ENCODE measurements around the gene SLC9A3. TPM values are rescaled to one million over a fixed set of nuclear protein-coding genes. Genes with fewer than 3 reads are reported as not detected.

SLC9A3 gene
- total RNA-seq, 2 donors from 2014 or later: 1.3 to 1.8 TPM

- Mint-ChIP-seq H3K27ac (no peak overlapping the region), H3K4me3 (no peak overlapping the region), H3K27me3 (ENCODE audit: low read depth) (peaks cover 34% of the 10 kb centered on the region), H3K4me1 (ENCODE audit: low read depth) (peaks cover under 1% of the 10 kb centered on the region), H3K9me3 (peaks cover 0 to 2% of the 10 kb centered on the region in 2 donors), H3K36me3 (ENCODE audit: insufficient read depth in 2 of 2) (peaks cover 0 to 1% of the 10 kb centered on the region in 2 donors)
- DNase-seq (no peak), ATAC-seq (replicated peaks in 1 of 2) (no peak)
These were observed 25.0 kb upstream of the SLC9A3 start for GRCh38 chr5:549229-549628.

GRCh38 chr5:548256-548655 lies 24.0 kb upstream of the SLC9A3 start:
- no peak for ATAC-seq (replicated peaks in 1 of 2)
- Mint-ChIP-seq H3K27me3 (ENCODE audit: low read depth) (peaks cover 34% of the 10 kb centered on the region), H3K4me1 (ENCODE audit: low read depth) (peaks cover 10% of the 10 kb centered on the region), H3K27ac (no peak overlapping the region), H3K36me3 (ENCODE audit: insufficient read depth in 2 of 2) (peaks cover 0 to 1% of the 10 kb centered on the region in 2 donors), H3K9me3 (peaks cover 0 to 2% of the 10 kb centered on the region in 2 donors), H3K4me3 (no peak overlapping the region)
- no peak for DNase-seq

GRCh38 chr5:547086-547924 lies 23.1 kb upstream of the SLC9A3 start:
- no peak overlapping the region for H3K27ac Mint-ChIP-seq
- ATAC-seq (replicated peaks in 1 of 2): no peak
- DNase-seq: no peak
- H3K36me3 Mint-ChIP-seq (ENCODE audit: insufficient read depth in 2 of 2): peaks cover 0 to 1% of the 10 kb centered on the region in 2 donors
- peaks cover 34% of the 10 kb centered on the region for H3K27me3 Mint-ChIP-seq (ENCODE audit: low read depth)
- H3K4me3 Mint-ChIP-seq: no peak overlapping the region
- peaks cover 11% of the 10 kb centered on the region for H3K4me1 Mint-ChIP-seq (ENCODE audit: low read depth)
- H3K9me3 Mint-ChIP-seq: peaks cover 0 to 2% of the 10 kb centered on the region in 2 donors

- DNase-seq (no peak), ATAC-seq (replicated peaks in 1 of 2) (no peak)
- H3K9me3 Mint-ChIP-seq: peaks cover 0 to 2% of the 10 kb centered on the region in 2 donors
- H3K27ac Mint-ChIP-seq: no peak overlapping the region
- H3K4me1 Mint-ChIP-seq (ENCODE audit: low read depth): peaks cover 11% of the 10 kb centered on the region
- H3K4me3 Mint-ChIP-seq: no peak overlapping the region
- H3K27me3 Mint-ChIP-seq (ENCODE audit: low read depth): peaks cover 34% of the 10 kb centered on the region
- peaks cover 0 to 1% of the 10 kb centered on the region in 2 donors for H3K36me3 Mint-ChIP-seq (ENCODE audit: insufficient read depth in 2 of 2)
These were observed 22.2 kb upstream of the SLC9A3 start for GRCh38 chr5:546376-546908.

- H3K27me3 Mint-ChIP-seq (ENCODE audit: low read depth): peaks cover 28% of the 10 kb centered on the region
- no peak for DNase-seq
- H3K4me1 Mint-ChIP-seq (ENCODE audit: low read depth): peaks cover 11% of the 10 kb centered on the region
- no peak overlapping the region for H3K4me3 Mint-ChIP-seq
- ATAC-seq (replicated peaks in 1 of 2): no peak
- H3K9me3 Mint-ChIP-seq: peaks cover 0 to 2% of the 10 kb centered on the region in 2 donors
- H3K27ac Mint-ChIP-seq: no peak overlapping the region
- H3K36me3 Mint-ChIP-seq (ENCODE audit: insufficient read depth in 2 of 2): peaks cover 0 to 1% of the 10 kb centered on the region in 2 donors
These were observed 21.6 kb upstream of the SLC9A3 start for GRCh38 chr5:545641-546375.

- Mint-ChIP-seq H3K4me3 (no peak overlapping the region), H3K9me3 (no peaks in the 10 kb centered on the region), H3K36me3 (ENCODE audit: insufficient read depth in 2 of 2) (no peaks in the 10 kb centered on the region), H3K4me1 (ENCODE audit: low read depth) (peaks cover 11% of the 10 kb centered on the region), H3K27ac (no peak overlapping the region), H3K27me3 (ENCODE audit: low read depth) (peaks cover 18% of the 10 kb centered on the region)
- no peak for DNase-seq
- ATAC-seq (replicated peaks in 1 of 2): no peak
These were observed 20.6 kb upstream of the SLC9A3 start for GRCh38 chr5:544675-545355.

GRCh38 chr5:543755-544674 lies 19.8 kb upstream of the SLC9A3 start:
- Mint-ChIP-seq H3K36me3 (ENCODE audit: insufficient read depth in 2 of 2) (no peaks in the 10 kb centered on the region), H3K4me1 (ENCODE audit: low read depth) (peaks cover 11% of the 10 kb centered on the region), H3K27ac (no peak overlapping the region), H3K9me3 (no peaks in the 10 kb centered on the region), H3K4me3 (peak overlapping the region; percentile 38 to 58), H3K27me3 (ENCODE audit: low read depth) (peaks cover 10% of the 10 kb centered on the region)
- DNase-seq (peak; percentile 40 to 46), ATAC-seq (replicated peaks in 1 of 2) (peak; percentile 70 to 78)

- peaks cover 11% of the 10 kb centered on the region for H3K4me1 Mint-ChIP-seq (ENCODE audit: low read depth)
- H3K36me3 Mint-ChIP-seq (ENCODE audit: insufficient read depth in 2 of 2): no peaks in the 10 kb centered on the region
- no peak for ATAC-seq (replicated peaks in 1 of 2)
- H3K27ac Mint-ChIP-seq: no peak overlapping the region
- no peak for DNase-seq
- H3K27me3 Mint-ChIP-seq (ENCODE audit: low read depth): peaks cover 7% of the 10 kb centered on the region
- H3K4me3 Mint-ChIP-seq: peak overlapping the region in 1 of 2 donors; percentile 38
- H3K9me3 Mint-ChIP-seq: no peaks in the 10 kb centered on the region
These were observed 19.1 kb upstream of the SLC9A3 start for GRCh38 chr5:543351-543750.

GRCh38 chr5:542319-543311 lies 18.4 kb upstream of the SLC9A3 start:
- H3K9me3 Mint-ChIP-seq: no peaks in the 10 kb centered on the region
- H3K36me3 Mint-ChIP-seq (ENCODE audit: insufficient read depth in 2 of 2): no peaks in the 10 kb centered on the region
- no peak overlapping the region for H3K4me3 Mint-ChIP-seq
- peaks cover 11% of the 10 kb centered on the region for H3K4me1 Mint-ChIP-seq (ENCODE audit: low read depth)
- ATAC-seq (replicated peaks in 1 of 2) (no peak), DNase-seq (no peak)
- H3K27ac Mint-ChIP-seq: no peak overlapping the region
- H3K27me3 Mint-ChIP-seq (ENCODE audit: low read depth): peaks cover under 1% of the 10 kb centered on the region

- Mint-ChIP-seq H3K27me3 (ENCODE audit: low read depth) (no peaks in the 10 kb centered on the region), H3K4me1 (ENCODE audit: low read depth) (peaks cover 11% of the 10 kb centered on the region), H3K4me3 (no peak overlapping the region), H3K27ac (no peak overlapping the region), H3K9me3 (no peaks in the 10 kb centered on the region), H3K36me3 (ENCODE audit: insufficient read depth in 2 of 2) (no peaks in the 10 kb centered on the region)
- no peak for ATAC-seq (replicated peaks in 1 of 2)
- no peak for DNase-seq
These were observed 17.5 kb upstream of the SLC9A3 start for GRCh38 chr5:541539-542318.

Measured in activated T-cell treated with anti-CD3 and anti-CD28 coated beads, Interleukin-2, amount 50 U/mL, for 72 hours (primary cell).